Ascending aorta (tissue), 2 donors: ENCODE measurements around the gene TCF15. TPM values are rescaled to one million over a fixed set of nuclear protein-coding genes. Genes with fewer than 3 reads are reported as not detected.

Source experiments
- DNase-seq, 2 donors: peaks; one replicate each; pipeline ENCODE4 v3.0.0-alpha.2; 2019; ENCODE audit warnings: low spot score in 2 of 2
- H3K27ac ChIP-seq, 2 donors: fragments of 200-600 bp; sonication (generic); one replicate each; pipeline ENCODE4 v1.5.1; 2016 to 2017; ENCODE audit warnings: mild to moderate bottlenecking in 1 of 2
- H3K27me3 ChIP-seq: fragments of 200-600 bp; sonication (generic); one replicate; pipeline ENCODE4 v1.5.1; 2017
- H3K36me3 ChIP-seq, 2 donors: fragments of 200-600 bp; sonication (generic); one replicate each; pipeline ENCODE4 v1.5.1; 2016
- H3K4me1 ChIP-seq, 2 donors: fragments of 200-600 bp; sonication (generic); one replicate each; pipeline ENCODE4 v1.5.1; 2016 to 2017; ENCODE audit warnings: mild to moderate bottlenecking in 1 of 2
- H3K4me3 ChIP-seq, 2 donors: fragments of 200-600 bp; sonication (generic); one replicate each; pipeline ENCODE4 v1.5.1; 2016 to 2017; ENCODE audit warnings: mild to moderate bottlenecking in 1 of 2
- H3K9me3 ChIP-seq, 2 donors: fragments of 200-600 bp; sonication (generic); one replicate each; pipeline ENCODE4 v1.5.1; 2016
- intact Hi-C: fragments of 100-400 bp; cut with DNase I; formaldehyde crosslinking; loops from one replicate; pipeline ENCODE4 v1.15.1; 2023
- total RNA-seq: library from RNA; depleted of rRNA; stranded (reverse); fragments of >200 nt; gene quantifications from one replicate; pipeline ENCODE4 v1.1.0, GENCODE V29; 2016
- TF ChIP-seq, protein P1 (sequence below), 3 experiments: fragments of 200-600 bp in 2 of 3; fragments of 450-650 bp in 1 of 3; sonication (generic) in 2 of 3; IDR thresholded peaks; one replicate each; pipeline ENCODE4 v1.5.1; 2016 to 2019; ENCODE audit warnings: antibody characterized with exemption in 3 of 3, mild to moderate bottlenecking in 1 of 3, moderate library complexity in 1 of 3

Gene TCF15
- total RNA-seq, 1 donor from 2014 or later = 8.3 TPM

DNA sequence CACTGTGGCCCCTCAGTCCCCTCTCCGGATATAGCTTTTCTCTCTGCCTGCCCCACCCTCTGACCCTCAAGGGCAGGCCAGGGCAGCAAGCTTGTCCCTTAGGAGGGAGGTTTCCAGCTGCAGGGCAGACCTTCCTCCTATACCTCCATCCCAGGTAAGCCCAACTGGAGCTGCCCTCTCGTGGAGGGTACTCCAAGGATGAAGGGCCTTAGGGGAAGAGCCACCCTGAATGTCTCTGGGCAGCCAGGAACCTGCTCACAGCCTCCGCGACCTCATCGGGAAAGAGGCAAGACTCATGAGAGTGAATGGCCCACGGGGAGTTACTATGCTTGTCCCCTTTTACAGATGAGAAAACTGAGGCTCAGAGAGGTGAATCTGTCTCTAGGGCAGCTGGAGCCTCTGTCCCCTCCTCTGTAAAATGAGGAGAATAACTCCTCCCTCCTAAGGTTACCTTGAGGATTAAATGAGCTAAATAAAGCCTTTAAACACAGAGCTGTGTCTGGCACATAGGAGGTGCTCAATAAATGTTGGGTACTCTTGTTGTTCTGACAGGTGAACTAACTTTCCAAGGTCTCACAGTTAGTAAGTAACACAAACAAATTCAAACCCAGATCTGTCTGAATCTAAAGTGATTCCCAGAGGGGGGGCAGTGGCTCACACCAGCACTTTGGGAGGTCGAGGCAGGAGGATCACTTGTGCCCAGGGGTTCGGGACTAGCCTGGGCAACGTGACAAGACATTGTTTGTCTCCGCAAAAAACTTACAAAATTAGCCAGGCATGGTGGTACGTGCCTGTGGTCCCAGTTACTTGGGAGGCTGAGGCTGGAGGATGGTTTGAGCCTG is 30.8 kb upstream of the TCF15 start:
- intact Hi-C loops = loop anchor here (5.0 kb wide), 1 partner anchor 279 kb away; no protein-coding TSS in a partner anchor
- H3K36me3 ChIP-seq = no peaks in the 10 kb centered on the region
- no peak overlapping the region for H3K27ac ChIP-seq
- no peak for DNase-seq
- TF ChIP-seq, protein P1, sequence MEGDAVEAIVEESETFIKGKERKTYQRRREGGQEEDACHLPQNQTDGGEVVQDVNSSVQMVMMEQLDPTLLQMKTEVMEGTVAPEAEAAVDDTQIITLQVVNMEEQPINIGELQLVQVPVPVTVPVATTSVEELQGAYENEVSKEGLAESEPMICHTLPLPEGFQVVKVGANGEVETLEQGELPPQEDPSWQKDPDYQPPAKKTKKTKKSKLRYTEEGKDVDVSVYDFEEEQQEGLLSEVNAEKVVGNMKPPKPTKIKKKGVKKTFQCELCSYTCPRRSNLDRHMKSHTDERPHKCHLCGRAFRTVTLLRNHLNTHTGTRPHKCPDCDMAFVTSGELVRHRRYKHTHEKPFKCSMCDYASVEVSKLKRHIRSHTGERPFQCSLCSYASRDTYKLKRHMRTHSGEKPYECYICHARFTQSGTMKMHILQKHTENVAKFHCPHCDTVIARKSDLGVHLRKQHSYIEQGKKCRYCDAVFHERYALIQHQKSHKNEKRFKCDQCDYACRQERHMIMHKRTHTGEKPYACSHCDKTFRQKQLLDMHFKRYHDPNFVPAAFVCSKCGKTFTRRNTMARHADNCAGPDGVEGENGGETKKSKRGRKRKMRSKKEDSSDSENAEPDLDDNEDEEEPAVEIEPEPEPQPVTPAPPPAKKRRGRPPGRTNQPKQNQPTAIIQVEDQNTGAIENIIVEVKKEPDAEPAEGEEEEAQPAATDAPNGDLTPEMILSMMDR (IDR thresholded peaks at IDR 0.05) = no peak
- no peak overlapping the region for H3K4me3 ChIP-seq
- H3K9me3 ChIP-seq = no peaks in the 10 kb centered on the region
- H3K4me1 ChIP-seq = peaks cover 2 to 3% of the 10 kb centered on the region in 2 donors
- H3K27me3 ChIP-seq = no peaks in the 10 kb centered on the region

DNA sequence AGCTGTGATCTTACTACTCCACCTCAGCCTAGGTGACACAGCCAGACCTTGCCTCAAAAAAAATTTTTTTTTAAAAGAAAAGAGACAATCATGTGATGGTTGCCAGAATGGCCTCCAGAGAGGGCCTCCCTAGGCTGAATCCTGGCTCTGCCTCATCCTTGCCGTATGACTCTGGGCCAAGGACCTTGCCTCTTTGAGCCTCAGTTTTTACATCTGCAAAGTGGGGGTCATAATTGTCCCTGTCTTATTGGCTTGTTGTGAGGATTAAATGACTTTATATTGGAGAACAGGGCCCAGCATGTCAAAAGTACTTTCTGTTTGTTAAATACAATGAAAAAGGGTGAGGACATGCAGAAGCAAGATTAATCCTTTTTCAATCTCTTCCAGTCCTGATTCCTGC is 28.5 kb upstream of the TCF15 start:
- Histone ChIP-seq H3K36me3 (no peaks in the 10 kb centered on the region), H3K4me1 (peaks cover 0 to 3% of the 10 kb centered on the region in 2 donors), H3K9me3 (no peaks in the 10 kb centered on the region), H3K4me3 (no peak overlapping the region), H3K27me3 (no peaks in the 10 kb centered on the region), H3K27ac (no peak overlapping the region)
- TF ChIP-seq, protein P1 (IDR thresholded peaks at IDR 0.05) = no peak
- intact Hi-C loops = no loop called here
- DNase-seq = no peak

DNA sequence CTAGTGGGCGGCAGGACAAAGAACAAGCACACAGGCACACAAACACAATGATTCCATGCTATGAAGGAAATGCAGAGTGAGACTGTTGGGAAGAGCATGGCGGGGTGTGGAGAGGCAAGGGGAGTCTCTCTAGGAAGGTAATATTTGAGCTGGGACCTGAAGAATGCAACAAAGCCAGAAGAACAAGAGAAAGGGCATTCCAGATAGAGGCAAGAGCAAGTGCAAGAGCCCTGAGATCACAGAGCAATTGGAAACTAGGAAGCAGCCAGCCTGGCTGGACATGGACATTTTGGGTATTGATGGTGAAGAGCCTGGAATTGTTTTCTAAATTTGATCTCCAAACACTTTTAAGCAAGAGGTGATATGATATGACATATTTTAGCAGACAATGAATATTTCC is 27.4 kb upstream of the TCF15 start:
- H3K9me3 ChIP-seq = no peaks in the 10 kb centered on the region
- H3K27me3 ChIP-seq = no peaks in the 10 kb centered on the region
- no peak overlapping the region for H3K27ac ChIP-seq
- intact Hi-C loops = no loop called here
- TF ChIP-seq, protein P1 (IDR thresholded peaks at IDR 0.05) = no peak
- no peaks in the 10 kb centered on the region for H3K36me3 ChIP-seq
- H3K4me1 ChIP-seq = peaks cover 0 to 3% of the 10 kb centered on the region in 2 donors
- no peak overlapping the region for H3K4me3 ChIP-seq
- DNase-seq = no peak

DNA sequence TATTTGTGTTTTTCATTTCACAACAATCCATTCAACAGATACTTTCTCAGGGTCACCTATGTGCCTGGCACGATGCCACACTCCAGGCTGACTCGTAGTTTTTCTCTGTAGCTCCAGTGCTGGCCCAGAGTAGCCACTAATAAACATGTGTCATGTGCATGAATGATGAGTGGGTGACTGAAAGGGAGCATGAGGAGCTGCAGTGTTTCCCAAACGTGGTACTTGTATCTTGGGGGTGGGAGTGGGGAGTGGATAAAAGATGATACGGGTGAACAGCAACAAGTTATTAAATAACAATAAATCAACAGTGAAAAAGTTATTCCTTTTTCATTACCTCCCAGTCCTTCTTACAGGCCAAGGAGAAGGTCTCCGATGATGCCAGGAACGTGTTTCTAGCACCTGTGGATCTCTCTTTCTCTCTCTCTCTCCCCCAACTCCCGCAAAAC is 25.8 kb upstream of the TCF15 start:
- no peak for DNase-seq
- Histone ChIP-seq H3K4me3 (no peak overlapping the region), H3K9me3 (no peaks in the 10 kb centered on the region), H3K27me3 (no peaks in the 10 kb centered on the region), H3K27ac (no peak overlapping the region), H3K36me3 (no peaks in the 10 kb centered on the region), H3K4me1 (no peaks in the 10 kb centered on the region)
- intact Hi-C loops = no loop called here
- TF ChIP-seq, protein P1 (IDR thresholded peaks at IDR 0.05) = no peak

DNA sequence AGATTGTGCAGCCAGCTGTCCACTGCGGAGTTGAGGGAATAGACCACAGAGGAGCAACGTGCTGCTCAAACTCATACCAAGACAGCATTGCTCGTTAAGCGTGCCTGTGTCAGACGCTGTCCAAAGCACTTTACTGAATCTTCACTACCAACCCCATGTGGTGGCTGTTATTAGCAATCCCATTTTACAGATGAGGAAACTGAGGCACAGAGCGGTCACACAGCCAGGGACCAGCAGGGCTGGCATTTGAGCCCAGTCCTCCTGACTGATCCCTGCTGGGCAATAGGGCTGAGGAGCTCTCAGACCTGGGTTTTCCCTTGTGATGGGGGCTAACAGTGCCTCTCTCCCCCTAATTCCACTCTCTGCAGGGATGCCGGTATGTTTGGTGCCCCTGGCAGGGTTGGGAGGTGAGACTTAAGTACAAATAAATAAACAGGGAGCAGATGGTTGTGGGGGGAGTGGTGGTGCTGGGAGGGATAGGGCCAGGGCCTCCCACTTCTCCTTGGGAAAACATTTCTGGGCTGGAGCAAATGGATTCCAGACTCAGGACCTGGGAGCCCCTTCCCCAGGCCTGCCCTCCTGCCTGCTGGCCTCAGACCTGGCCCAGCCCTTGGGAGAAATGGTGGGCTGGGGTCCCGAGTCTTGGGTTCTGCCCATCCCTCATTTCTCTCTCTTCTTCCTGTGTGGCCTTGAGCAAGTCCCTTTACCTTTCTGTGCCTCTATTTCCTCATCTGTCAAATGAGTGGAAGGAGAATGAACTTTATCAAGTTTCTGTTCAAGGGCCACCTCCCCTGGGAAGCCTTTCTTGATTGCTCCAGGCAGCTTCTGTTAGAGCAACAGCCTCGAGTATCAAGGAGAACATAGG is 25.2 kb upstream of the TCF15 start:
- intact Hi-C loops = no loop called here

More for the DNA sequence above, 25.2 kb upstream of the TCF15 start:
- Histone ChIP-seq H3K9me3 (no peaks in the 10 kb centered on the region), H3K4me3 (no peak overlapping the region), H3K36me3 (no peaks in the 10 kb centered on the region), H3K27ac (no peak overlapping the region), H3K4me1 (no peaks in the 10 kb centered on the region), H3K27me3 (no peaks in the 10 kb centered on the region)
- TF ChIP-seq, protein P1 (IDR thresholded peaks at IDR 0.05) = no peak
- DNase-seq = no peak
